NCI-H226 (cell line): ENCODE results near the gene TRIM77.
"Not testable (repeated sequence)": the region's sequence is repeated elsewhere in the genome, so short reads cannot be mapped to it uniquely, and the experiment has no call there.

ENCODE experiments used
- DNase-seq: peaks from one replicate; pipeline ENCODE4 v3.0.0-alpha.2; 2015

Gene TRIM77, protein sequence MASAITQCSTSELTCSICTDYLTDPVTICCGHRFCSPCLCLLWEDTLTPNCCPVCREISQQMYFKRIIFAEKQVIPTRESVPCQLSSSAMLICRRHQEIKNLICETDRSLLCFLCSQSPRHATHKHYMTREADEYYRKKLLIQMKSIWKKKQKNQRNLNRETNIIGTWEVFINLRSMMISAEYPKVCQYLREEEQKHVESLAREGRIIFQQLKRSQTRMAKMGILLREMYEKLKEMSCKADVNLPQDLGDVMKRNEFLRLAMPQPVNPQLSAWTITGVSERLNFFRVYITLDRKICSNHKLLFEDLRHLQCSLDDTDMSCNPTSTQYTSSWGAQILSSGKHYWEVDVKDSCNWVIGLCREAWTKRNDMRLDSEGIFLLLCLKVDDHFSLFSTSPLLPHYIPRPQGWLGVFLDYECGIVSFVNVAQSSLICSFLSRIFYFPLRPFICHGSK

DNA sequence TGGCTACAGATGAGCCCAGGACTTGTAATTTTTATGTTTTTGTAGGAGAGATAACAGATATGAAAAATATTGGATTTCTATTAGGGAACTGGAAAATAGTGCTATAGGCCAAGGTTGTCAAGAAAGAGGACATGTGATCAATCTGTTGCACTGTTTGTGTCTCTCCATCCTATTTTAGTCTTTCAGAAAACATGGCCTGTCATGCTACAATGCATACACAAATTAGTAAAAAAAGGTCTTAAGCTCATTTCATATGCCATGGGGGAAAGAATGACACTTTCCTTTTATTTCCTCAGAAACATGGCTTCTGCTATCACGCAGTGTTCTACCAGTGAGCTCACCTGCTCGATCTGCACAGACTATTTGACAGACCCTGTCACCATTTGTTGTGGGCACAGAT is at the start of gene TRIM77:
Gene TRIM77 (plus strand): TSS at position 301 of the 400 bp plus-strand sequence. CDS start 0 bp downstream, at position 301.
- DNase-seq = not testable (repeated sequence)

GRCh38 chr11:89667001-89667400 is 43.1 kb upstream of the TRIM77 start:
- DNase-seq = no peak

GRCh38 chr11:89668158-89668557 is 41.9 kb upstream of the TRIM77 start:
- DNase-seq = not testable (repeated sequence)

DNA sequence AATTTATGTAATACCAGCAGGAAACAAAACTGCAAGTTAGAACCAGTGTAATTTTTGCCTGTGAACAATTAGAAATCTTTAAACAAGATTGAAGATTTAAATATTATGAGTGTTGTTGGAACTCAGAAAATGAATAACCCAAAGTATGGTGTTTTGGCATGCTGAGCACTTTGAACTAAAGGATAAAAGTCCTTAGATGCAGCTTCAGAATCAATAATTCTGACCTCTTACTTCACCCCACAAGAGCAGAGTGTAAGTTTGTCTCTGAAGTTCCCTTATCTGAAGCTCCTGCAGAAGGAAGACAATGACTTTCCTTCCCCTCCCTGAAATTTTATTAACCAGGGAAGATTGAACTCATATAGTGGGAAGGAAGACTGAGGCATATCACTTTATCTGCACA is 40.5 kb upstream of the TRIM77 start:
- not testable (repeated sequence) for DNase-seq

DNA sequence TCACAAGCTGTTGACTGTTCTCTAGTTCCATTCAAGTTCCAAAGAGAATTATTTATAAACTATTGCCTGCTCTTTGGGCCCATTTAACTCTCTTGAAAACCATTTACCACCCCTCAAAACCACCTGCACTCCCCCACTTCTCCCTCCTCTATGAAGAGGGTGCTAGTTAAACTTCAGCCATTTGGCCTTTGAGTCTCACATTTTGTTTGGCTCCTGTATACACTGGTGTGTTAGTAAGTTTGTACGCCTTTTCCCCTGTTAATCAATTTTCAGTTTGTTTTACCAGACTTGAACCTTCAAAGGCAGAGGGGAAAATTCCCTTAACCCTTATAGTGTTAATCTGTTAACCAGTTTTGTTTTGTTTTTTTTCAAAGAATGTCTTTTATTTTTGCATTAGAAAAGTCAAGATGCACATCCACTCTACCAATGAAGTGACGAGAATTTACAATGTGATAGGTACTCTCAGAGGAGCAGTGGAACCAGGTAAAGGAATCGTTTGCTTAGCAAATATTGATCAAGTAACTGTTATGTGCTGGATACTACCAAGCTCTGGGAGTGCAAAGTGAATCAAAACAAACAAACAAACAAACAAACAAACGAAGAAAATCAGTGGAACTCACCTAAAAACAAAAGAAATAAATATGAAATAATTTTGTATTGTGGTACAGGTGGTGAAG is 40.0 kb upstream of the TRIM77 start:
- not testable (repeated sequence) for DNase-seq

- DNase-seq = not testable (repeated sequence)
Measured at GRCh38 chr11:89672547-89672946, 37.6 kb upstream of the TRIM77 start.

DNA sequence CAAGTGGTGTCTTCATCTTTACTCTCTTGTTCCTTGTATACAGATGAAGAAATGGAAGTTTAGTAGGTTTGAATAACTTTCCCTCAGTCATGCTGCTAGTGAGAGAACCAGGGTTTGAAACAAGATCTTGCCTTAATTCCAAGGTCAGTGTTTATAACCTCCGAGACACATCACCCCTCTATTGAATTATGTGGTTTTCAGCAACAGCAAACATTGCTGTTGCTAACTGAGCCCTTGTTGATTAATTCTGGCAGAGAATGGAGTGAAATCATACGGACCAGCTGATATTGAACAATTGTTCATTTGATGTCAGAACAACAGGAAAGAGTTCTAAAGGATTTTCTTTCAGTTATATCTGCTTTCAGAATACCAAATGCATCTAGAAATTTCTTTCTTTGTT is 36.7 kb upstream of the TRIM77 start:
- not testable (repeated sequence) for DNase-seq

GRCh38 chr11:89675383-89675782 is 34.7 kb upstream of the TRIM77 start:
- not testable (repeated sequence) for DNase-seq

GRCh38 chr11:89675948-89676347 is 34.2 kb upstream of the TRIM77 start:
- not testable (repeated sequence) for DNase-seq

GRCh38 chr11:89707080-89707479 is 3.0 kb upstream of the TRIM77 start:
- DNase-seq = not testable (repeated sequence)

DNA sequence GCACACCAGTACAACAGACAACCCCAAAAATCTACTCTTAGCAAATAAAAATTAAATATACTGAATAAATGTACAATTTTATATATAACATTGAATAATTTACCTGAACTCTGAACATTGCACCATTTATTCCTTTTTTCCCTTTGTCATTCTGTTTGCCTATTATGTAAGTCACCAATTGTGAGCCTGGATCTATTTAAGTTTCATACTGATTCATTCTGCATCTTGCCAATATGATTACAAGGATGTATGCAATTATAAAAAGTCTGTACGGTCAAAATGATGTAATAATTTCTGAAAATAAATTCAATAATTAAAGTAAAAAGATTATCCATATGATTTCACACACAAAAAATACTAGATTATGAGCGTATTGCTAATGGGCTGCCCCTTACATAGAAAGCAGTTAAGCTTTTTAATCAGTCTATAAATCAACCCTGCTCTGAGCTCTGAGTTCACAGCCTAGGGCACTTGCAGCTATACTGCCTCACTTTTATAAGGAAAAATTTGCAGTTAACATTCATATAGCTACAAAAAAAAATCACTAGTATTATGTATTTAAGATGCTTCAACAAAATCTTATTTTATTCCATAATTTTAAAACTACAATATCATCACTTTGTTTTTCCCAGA is 14.9 kb downstream of the TRIM77 start:
- not testable (repeated sequence) for DNase-seq

DNA sequence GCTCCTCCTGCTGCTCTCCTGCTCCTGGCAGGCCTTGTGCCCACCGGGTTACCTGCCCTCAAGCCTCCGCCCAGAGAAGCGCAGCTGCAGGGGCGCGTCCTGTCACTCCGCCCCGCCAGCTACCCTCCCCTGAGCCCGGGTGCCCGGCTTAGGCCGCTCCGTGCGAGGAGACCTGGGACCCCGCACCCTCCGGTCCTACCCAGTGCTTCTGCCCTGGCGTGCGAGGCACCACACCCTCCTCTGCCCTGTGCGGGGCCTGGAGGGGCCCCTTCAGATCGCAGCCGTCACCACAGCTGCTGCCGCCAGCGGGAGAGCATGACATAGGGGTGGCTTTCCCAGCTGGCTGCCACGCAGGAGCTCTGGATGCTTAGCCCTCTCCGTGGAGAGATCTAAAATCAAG is 20.1 kb downstream of the TRIM77 start:
- not testable (repeated sequence) for DNase-seq

DNA sequence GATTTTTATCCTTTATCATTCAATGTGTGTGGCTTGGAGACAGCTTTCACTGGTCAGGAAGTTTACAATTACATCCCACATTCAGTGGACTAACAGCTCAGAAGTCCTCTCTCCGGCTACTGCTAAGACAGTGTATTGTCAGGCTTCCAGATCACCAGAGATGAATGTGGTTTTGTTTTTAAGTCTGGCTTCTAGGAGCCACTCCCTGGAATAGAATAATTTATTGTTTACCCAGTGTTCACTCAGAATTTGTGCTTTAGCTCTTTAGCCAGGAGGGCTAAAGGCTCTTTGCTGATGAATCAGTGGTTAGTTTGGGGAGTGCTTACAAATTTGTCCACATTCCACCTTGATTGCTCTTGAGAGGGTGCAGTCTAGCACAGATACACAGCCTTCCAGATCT is 26.5 kb downstream of the TRIM77 start:
- no peak for DNase-seq

DNA sequence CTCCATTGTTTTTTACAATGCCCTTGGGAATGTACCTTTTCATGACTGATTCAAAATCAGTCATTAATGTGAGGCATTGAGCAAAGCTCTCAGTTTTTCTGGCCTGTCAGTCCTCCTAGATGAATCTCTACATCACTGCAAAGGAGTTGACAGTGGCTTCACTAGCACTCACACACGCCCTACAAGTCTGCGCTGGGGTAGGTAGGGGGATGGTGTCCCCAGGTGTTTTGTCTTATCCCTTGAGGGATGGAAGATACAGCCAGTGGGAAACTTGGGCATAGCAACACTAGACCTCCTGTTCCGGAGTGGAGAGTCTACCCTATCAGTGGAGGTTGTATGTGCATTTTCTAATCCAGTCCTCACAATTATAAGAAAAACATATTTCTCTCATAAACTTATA is 27.0 kb downstream of the TRIM77 start:
- no peak for DNase-seq

DNA sequence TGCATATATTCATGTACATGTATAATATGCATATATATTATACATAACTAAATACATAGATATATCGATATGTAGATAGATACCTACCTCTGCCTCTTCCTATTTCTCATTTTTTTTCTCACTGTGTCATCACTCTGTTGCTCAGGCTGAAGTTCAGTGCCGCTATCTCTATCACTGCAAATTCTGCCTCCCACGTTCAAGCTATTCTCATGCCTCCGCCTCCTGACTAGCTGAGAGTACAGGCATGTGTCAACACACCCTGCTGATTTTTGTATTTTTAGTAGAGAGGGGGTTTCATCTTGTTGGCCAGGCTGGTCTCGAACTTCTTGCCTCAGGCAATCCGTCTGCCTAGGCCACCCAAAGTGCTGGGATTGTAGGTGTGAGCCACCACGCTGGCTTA is 31.3 kb downstream of the TRIM77 start:
- not testable (repeated sequence) for DNase-seq

GRCh38 chr11:89744158-89744557 is 34.1 kb downstream of the TRIM77 start:
- not testable (repeated sequence) for DNase-seq

DNA sequence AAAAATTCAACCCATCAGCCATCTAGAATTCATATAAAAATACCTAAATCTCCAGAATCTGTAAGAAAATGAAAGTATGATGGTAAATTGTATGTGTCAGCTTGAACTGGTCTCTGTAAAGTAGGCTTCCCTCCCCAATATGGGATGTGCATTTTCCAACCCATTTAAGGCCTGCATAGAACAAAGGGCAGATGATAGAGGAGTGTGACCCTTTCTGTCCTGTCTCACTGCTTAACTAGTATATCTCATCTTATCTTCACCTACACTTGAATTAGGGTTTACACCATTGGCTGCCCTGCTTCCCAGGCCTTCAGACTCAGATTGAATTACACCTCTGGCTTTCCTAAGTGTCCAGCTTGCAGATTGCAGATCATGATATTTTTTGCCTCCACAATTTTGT is 40.7 kb downstream of the TRIM77 start:
- DNase-seq = not testable (repeated sequence)
